22Rv1 (cell line): ENCODE data around the gene NUP93.
"Not testable (repeated sequence)": the region's sequence is repeated elsewhere in the genome, so short reads cannot be mapped to it uniquely, and the experiment has no call there.

Experiments
- H3K27ac ChIP-seq: fragments of 450-650 bp; 2 replicates; pipeline ENCODE4 v1.5.1; 2017
- CTCF ChIP-seq: fragments of 450-650 bp; IDR thresholded peaks from 2 replicates; pipeline ENCODE4 v1.5.1; 2017; ENCODE audit warnings: mild to moderate bottlenecking
- ZFX ChIP-seq: fragments of 450-650 bp; IDR thresholded peaks from 2 replicates; pipeline ENCODE4 v1.6.1; 2017; ENCODE audit warnings: antibody characterized with exemption, borderline replicate concordance

NUP93 gene

GRCh38 chr16:56795011-56795410 is 65.1 kb downstream of the NUP93 start:
- TF ChIP-seq ZFX (no peak), CTCF (no peak)

GRCh38 chr16:56797038-56797437 is 67.1 kb downstream of the NUP93 start:
- not testable (repeated sequence) for H3K27ac ChIP-seq

More at GRCh38 chr16:56795011-56795410, 65.1 kb downstream of the NUP93 start:
- H3K27ac ChIP-seq = no peak overlapping the region

GRCh38 chr16:56797861-56798260 is 67.9 kb downstream of the NUP93 start:
- no peak for TF ChIP-seq CTCF
- TF ChIP-seq ZFX = no peak
- H3K27ac ChIP-seq = no peak overlapping the region

- H3K27ac ChIP-seq = no peak overlapping the region
- no peak for TF ChIP-seq CTCF
- TF ChIP-seq ZFX = no peak
Measured at GRCh38 chr16:56798955-56799354, 69.0 kb downstream of the NUP93 start.

GRCh38 chr16:56800355-56800754 is 70.4 kb downstream of the NUP93 start:
- H3K27ac ChIP-seq = no peak overlapping the region
- TF ChIP-seq ZFX = no peak
- no peak for TF ChIP-seq CTCF

- no peak overlapping the region for H3K27ac ChIP-seq
- TF ChIP-seq CTCF (no peak), ZFX (no peak)
Measured at GRCh38 chr16:56801762-56802161, 71.8 kb downstream of the NUP93 start.

- TF ChIP-seq CTCF = no peak
- TF ChIP-seq ZFX = no peak
- H3K27ac ChIP-seq = peak overlapping the region; percentile 45; the same call in 1 of the 2 replicates
Measured at GRCh38 chr16:56807011-56807675, 77.2 kb downstream of the NUP93 start.

GRCh38 chr16:56807676-56808067 is 77.7 kb downstream of the NUP93 start:
- H3K27ac ChIP-seq = peak overlapping the region; percentile 45; the same call in 1 of the 2 replicates
